ENCODE measurements around the gene CHD9. TPM values are rescaled to one million over a fixed set of nuclear protein-coding genes. Genes with fewer than 3 reads are reported as not detected.

CHD9 gene
- total RNA-seq, 2 donors from 2014 or later, result 38.1 to 58.7 TPM

GRCh38 chr16:53334581-53334980 lies 279.8 kb downstream of the CHD9 start:
- ATAC-seq (no peak), DNase-seq (no peak)
- Histone ChIP-seq H3K27me3 (no peaks in the 10 kb centered on the region), H3K36me3 (replicated peaks in 1 of 2; ENCODE audit: insufficient read depth in 1 of 2, low read depth in 2 of 2) (no peaks in the 10 kb centered on the region), H3K4me3 (no peak overlapping the region), H3K27ac (no peak overlapping the region), H3K4me1 (no peaks in the 10 kb centered on the region), H3K9me3 (no peaks in the 10 kb centered on the region)
- WGBS, 2 donors, result 55 to 69% methylated on average over 4 of the region's 4 CpGs
- TF ChIP-seq, protein P1, sequence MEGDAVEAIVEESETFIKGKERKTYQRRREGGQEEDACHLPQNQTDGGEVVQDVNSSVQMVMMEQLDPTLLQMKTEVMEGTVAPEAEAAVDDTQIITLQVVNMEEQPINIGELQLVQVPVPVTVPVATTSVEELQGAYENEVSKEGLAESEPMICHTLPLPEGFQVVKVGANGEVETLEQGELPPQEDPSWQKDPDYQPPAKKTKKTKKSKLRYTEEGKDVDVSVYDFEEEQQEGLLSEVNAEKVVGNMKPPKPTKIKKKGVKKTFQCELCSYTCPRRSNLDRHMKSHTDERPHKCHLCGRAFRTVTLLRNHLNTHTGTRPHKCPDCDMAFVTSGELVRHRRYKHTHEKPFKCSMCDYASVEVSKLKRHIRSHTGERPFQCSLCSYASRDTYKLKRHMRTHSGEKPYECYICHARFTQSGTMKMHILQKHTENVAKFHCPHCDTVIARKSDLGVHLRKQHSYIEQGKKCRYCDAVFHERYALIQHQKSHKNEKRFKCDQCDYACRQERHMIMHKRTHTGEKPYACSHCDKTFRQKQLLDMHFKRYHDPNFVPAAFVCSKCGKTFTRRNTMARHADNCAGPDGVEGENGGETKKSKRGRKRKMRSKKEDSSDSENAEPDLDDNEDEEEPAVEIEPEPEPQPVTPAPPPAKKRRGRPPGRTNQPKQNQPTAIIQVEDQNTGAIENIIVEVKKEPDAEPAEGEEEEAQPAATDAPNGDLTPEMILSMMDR (IDR thresholded peaks at IDR 0.05), result no peak
- no peak for TF ChIP-seq POLR2A (IDR thresholded peaks at IDR 0.05)
- intact Hi-C loops (cut with DNase I), result no loop called here

- intact Hi-C loops (cut with DNase I), result no loop called here
- Histone ChIP-seq H3K27me3 (no peaks in the 10 kb centered on the region), H3K4me1 (no peaks in the 10 kb centered on the region), H3K9me3 (no peaks in the 10 kb centered on the region), H3K27ac (no peak overlapping the region), H3K4me3 (no peak overlapping the region), H3K36me3 (replicated peaks in 1 of 2; ENCODE audit: insufficient read depth in 1 of 2, low read depth in 2 of 2) (no peaks in the 10 kb centered on the region)
- DNase-seq (no peak), ATAC-seq (no peak)
- TF ChIP-seq, protein P1 (IDR thresholded peaks at IDR 0.05), result no peak
- TF ChIP-seq POLR2A (IDR thresholded peaks at IDR 0.05), result no peak
Measured at GRCh38 chr16:53337294-53337693, 282.5 kb downstream of the CHD9 start.

DNA sequence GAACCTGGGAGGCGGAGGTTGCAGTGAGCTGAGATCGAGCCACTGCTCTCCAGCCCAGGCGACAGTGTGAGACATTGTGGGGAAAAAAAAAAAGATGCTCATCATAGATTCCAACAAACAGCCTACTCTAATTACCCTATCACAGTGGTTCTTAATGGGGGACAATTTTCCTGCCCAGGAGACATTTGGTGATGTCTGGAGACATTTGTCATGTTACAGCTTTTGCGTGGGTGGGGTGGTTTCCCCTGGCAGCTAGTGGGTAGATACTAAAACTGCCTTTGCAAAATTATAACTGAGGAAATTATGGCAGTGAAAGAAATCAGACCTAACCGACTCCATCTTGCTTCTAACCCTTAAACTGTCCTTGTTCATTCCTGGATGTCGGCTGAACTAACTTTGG lies 287.0 kb downstream of the CHD9 start:
- Histone ChIP-seq H3K27ac (no peak overlapping the region), H3K4me3 (no peak overlapping the region), H3K9me3 (no peaks in the 10 kb centered on the region), H3K27me3 (no peaks in the 10 kb centered on the region), H3K4me1 (no peaks in the 10 kb centered on the region), H3K36me3 (replicated peaks in 1 of 2; ENCODE audit: insufficient read depth in 1 of 2, low read depth in 2 of 2) (no peaks in the 10 kb centered on the region)
- no peak for TF ChIP-seq POLR2A (IDR thresholded peaks at IDR 0.05)
- TF ChIP-seq, protein P1 (IDR thresholded peaks at IDR 0.05), result no peak
- ATAC-seq (no peak), DNase-seq (no peak)
- intact Hi-C loops (cut with DNase I), result no loop called here
- WGBS, 2 donors, result 73 to 81% methylated on average over 6 of the region's 6 CpGs

DNA sequence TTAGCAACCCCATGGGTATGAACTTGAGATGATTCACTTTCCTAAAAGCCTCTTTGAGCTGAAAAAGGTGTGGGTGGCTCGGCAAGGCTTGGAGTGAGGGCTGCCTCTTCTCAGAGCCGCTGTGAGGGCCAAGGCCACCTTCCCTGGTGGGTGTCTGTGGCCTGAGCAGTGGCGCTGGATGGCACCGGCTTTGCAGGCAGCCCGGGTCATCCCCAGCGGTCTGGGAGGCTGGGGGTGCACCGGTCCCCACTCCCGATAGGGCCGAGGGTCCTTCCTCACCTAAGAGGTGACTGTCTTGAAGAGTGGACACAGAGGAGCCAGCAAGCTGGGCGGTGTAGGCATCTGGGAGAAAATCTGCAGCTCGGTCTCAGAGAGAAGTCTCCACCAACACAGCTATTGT lies 300.3 kb downstream of the CHD9 start:
- Histone ChIP-seq H3K27ac (no peak overlapping the region), H3K9me3 (no peaks in the 10 kb centered on the region), H3K36me3 (replicated peaks in 1 of 2; ENCODE audit: insufficient read depth in 1 of 2, low read depth in 2 of 2) (no peaks in the 10 kb centered on the region), H3K4me3 (no peak overlapping the region), H3K27me3 (no peaks in the 10 kb centered on the region), H3K4me1 (no peaks in the 10 kb centered on the region)
- intact Hi-C loops (cut with DNase I), result no loop called here
- TF ChIP-seq, protein P1 (IDR thresholded peaks at IDR 0.05), result no peak
- TF ChIP-seq POLR2A (IDR thresholded peaks at IDR 0.05), result no peak
- ATAC-seq (no peak), DNase-seq (no peak)
- WGBS, 2 donors, result 79 to 80% methylated on average over 8 to 10 of the region's 11 CpGs

DNA sequence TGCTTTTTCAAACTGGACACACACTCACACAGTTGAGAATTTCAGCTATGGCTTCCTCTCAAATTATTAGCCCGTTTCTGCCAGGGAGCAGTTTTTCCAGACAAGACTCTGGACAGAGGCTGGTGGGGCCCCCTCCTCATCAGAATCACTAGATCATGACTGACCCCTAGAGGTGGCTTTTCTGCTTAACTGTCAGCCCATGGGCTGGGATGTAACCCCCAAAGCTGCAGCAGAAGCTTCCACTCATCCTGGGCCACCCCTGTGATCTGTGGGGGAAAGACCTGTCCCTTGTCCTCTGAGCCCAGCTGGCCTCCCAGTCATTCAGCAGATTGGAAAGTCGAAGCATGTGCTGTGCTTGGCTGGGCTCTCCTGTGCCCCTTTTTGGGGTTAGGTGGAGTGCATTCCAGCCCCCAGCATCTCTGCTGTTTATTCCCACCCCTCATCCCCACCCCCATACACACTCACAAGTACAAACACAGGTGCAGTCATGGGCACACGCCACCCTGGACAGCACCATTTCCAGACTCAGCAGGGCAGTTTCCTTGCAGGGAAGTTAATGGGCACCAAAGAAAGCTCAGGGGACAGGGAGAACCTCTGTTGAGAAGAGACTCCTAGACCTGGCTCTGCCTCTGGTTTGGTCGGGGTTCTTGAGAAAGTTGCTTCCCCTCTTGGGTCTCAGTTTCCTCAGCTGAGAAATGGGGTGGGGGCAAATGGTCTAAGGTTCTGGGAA lies 301.9 kb downstream of the CHD9 start:
- H3K9me3 ChIP-seq, result no peaks in the 10 kb centered on the region
- H3K36me3 ChIP-seq (replicated peaks in 1 of 2; ENCODE audit: insufficient read depth in 1 of 2, low read depth in 2 of 2), result no peaks in the 10 kb centered on the region
- DNase-seq (no peak), ATAC-seq (no peak)
- H3K4me1 ChIP-seq, result no peaks in the 10 kb centered on the region
- TF ChIP-seq, protein P1 (IDR thresholded peaks at IDR 0.05), result no peak
- TF ChIP-seq POLR2A (IDR thresholded peaks at IDR 0.05), result no peak
- H3K27me3 ChIP-seq, result no peaks in the 10 kb centered on the region
- no peak overlapping the region for H3K4me3 ChIP-seq
- H3K27ac ChIP-seq, result no peak overlapping the region
- intact Hi-C loops (cut with DNase I), result no loop called here
- WGBS, 2 donors, result 35 to 55% methylated on average over 4 of the region's 4 CpGs
